ENCODE results near the gene CRYGS.
"Not testable (repeated sequence)": the region's sequence is repeated elsewhere in the genome, so short reads cannot be mapped to it uniquely, and the experiment has no call there.

The CRYGS gene

DNA sequence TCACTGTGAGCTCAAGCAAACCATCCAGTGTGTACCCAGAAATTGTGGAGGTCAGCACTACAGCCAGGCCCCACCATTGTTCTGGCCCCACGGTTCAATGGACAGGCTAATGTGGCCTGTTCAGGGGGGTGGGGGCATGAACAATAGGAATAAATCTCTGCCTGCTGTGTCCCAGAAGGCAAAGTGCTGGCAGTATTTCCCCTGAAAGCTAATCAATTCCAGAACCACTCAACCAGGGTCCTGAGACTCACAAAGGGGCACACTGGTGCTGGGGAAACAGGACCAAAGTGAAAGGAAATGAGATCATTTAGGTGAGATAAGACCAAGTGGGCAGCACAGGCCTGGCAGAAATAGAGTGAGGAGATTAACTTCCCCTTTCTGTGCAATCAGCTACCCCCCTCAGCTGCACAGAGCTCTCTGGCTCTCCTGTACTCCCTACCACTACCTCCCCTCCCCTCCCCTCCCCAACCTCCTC lies 11.5 kb downstream of the CRYGS start:
- no peaks in the 10 kb centered on the region for H3K4me1 ChIP-seq (ENCODE audit: control insufficient read depth in 1 of 2, insufficient read depth in 2 of 2, low read length in 2 of 2)
- no peak overlapping the region for H3K9ac ChIP-seq (ENCODE audit: low read depth in 1 of 2, low read length in 2 of 2)
- H3K4me3 ChIP-seq (ENCODE audit: low read depth in 1 of 2, low read length in 2 of 2) = no peak overlapping the region
- H3K27me3 ChIP-seq (ENCODE audit: control insufficient read depth in 1 of 2, insufficient read depth in 2 of 2, low read length in 2 of 2) = no peaks in the 10 kb centered on the region
- no peak overlapping the region for H3K27ac ChIP-seq (ENCODE audit: low read depth, low read length)
- H3K9me3 ChIP-seq (ENCODE audit: control insufficient read depth in 1 of 2, low read length in 2 of 2) = no peaks in the 10 kb centered on the region
- H3K36me3 ChIP-seq (ENCODE audit: control insufficient read depth in 1 of 2, insufficient read depth in 2 of 2, low read length in 2 of 2) = no peaks in the 10 kb centered on the region

DNA sequence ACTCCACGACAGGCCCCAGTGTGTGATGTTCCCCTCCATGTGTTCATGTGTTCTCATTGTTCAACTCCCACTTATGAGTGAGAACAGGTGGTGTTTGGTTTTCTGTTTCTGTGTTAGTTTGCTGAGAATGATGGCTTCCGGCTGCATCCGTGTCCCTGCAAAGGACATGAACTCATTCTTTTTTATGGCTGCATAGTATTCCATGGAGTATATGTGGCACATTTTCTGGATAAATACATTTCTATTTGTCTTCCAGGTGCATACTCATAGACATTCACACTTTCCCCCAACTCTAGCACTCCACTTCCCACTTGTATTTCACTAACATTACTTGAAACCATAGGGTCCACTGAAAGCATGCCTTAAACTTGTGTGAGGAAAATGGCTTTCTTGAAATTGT lies 12.5 kb downstream of the CRYGS start:
- not testable (repeated sequence) for H3K4me3 ChIP-seq (ENCODE audit: low read depth in 1 of 2, low read length in 2 of 2); H3K27ac ChIP-seq (ENCODE audit: low read depth, low read length); H3K9ac ChIP-seq (ENCODE audit: low read depth in 1 of 2, low read length in 2 of 2); H3K27me3 ChIP-seq (ENCODE audit: control insufficient read depth in 1 of 2, insufficient read depth in 2 of 2, low read length in 2 of 2); H3K36me3 ChIP-seq (ENCODE audit: control insufficient read depth in 1 of 2, insufficient read depth in 2 of 2, low read length in 2 of 2); H3K9me3 ChIP-seq (ENCODE audit: control insufficient read depth in 1 of 2, low read length in 2 of 2); H3K4me1 ChIP-seq (ENCODE audit: control insufficient read depth in 1 of 2, insufficient read depth in 2 of 2, low read length in 2 of 2)

DNA sequence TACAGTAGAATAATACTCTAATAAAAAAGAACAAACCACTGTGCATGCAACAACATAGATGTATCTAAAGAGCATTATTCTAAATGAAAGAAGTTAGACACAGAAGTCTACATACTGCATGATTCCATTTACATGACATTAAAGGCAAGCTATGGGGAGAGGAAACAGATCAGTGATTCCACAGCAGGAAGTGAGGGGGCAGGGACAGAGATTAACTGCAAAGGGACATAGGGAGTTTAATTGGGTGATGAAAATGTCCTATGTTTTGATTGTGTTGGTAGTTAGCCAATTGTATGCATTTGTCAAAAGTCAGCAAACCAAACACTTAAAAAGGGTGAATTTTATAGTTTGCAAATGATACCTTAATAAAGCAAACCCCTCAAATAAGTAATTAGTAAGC lies 13.8 kb downstream of the CRYGS start:
- Histone ChIP-seq H3K4me1 (ENCODE audit: control insufficient read depth in 1 of 2, insufficient read depth in 2 of 2, low read length in 2 of 2) (no peaks in the 10 kb centered on the region), H3K9ac (ENCODE audit: low read depth in 1 of 2, low read length in 2 of 2) (no peak overlapping the region), H3K27ac (ENCODE audit: low read depth, low read length) (no peak overlapping the region), H3K4me3 (ENCODE audit: low read depth in 1 of 2, low read length in 2 of 2) (no peak overlapping the region), H3K36me3 (ENCODE audit: control insufficient read depth in 1 of 2, insufficient read depth in 2 of 2, low read length in 2 of 2) (no peaks in the 10 kb centered on the region), H3K9me3 (ENCODE audit: control insufficient read depth in 1 of 2, low read length in 2 of 2) (no peaks in the 10 kb centered on the region), H3K27me3 (ENCODE audit: control insufficient read depth in 1 of 2, insufficient read depth in 2 of 2, low read length in 2 of 2) (no peaks in the 10 kb centered on the region)

DNA sequence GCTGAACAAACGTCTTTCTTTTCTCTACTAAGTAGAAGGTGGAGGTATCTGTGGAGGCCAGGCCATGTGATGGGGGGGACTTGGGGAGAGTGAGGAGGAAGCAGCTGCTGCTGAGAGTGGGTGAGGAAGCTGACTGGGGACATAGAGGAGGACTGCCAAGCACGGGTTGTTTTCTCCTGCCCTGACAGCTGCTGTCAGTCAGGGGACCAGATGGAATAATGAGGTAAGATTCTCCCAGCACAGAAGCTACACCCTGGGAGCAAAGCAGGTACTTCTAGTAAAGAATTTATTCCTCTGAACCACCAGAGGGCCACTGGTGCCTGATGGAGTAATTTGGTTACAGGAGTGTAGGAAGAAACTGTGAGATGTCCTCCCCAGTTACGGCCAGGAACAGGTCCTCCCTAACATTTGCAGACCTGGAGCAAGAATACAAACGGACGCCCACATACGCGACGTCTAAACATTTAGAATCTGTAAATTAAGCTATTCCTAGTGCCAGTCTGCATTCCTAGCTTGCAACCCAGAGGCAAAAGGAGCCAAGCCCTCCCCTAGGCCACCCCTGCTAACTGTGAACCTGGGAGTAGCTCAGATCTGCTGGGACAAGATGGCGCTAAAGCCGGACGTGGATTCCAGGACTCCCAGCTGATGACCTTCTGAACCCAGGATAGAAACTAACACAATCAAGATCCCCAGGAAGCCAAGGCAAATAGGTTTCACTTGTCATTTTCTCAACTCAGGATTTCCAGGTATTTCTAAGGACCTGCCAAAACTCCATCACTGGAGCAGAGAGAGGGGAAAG lies 14.8 kb downstream of the CRYGS start:
- H3K9ac ChIP-seq (ENCODE audit: low read depth in 1 of 2, low read length in 2 of 2) = no peak overlapping the region
- H3K9me3 ChIP-seq (ENCODE audit: control insufficient read depth in 1 of 2, low read length in 2 of 2) = no peaks in the 10 kb centered on the region
- H3K27ac ChIP-seq (ENCODE audit: low read depth, low read length) = no peak overlapping the region
- no peaks in the 10 kb centered on the region for H3K27me3 ChIP-seq (ENCODE audit: control insufficient read depth in 1 of 2, insufficient read depth in 2 of 2, low read length in 2 of 2)
- no peaks in the 10 kb centered on the region for H3K36me3 ChIP-seq (ENCODE audit: control insufficient read depth in 1 of 2, insufficient read depth in 2 of 2, low read length in 2 of 2)
- H3K4me3 ChIP-seq (ENCODE audit: low read depth in 1 of 2, low read length in 2 of 2) = no peak overlapping the region
- H3K4me1 ChIP-seq (ENCODE audit: control insufficient read depth in 1 of 2, insufficient read depth in 2 of 2, low read length in 2 of 2) = no peaks in the 10 kb centered on the region

DNA sequence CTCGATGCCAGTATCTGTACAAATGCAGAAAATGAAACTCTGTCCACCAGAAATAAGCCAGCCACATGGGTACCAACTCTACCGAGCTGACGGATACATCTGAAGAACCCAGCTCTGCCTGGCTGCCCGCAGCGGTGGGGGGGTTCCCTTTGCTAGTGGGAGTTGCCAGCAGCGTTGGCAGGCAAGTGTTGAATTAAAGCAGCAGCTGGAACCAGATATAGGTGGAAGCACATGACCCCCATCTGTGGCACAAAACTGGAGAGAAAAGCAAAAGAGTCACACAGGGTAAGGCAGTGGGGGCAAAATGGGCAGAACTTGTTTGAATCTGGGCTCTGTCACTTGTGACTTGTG lies 17.9 kb downstream of the CRYGS start:
- H3K4me1 ChIP-seq (ENCODE audit: control insufficient read depth in 1 of 2, insufficient read depth in 2 of 2, low read length in 2 of 2) = peaks cover 0 to 7% of the 10 kb centered on the region in 2 donors
- no peaks in the 10 kb centered on the region for H3K27me3 ChIP-seq (ENCODE audit: control insufficient read depth in 1 of 2, insufficient read depth in 2 of 2, low read length in 2 of 2)
- H3K27ac ChIP-seq (ENCODE audit: low read depth, low read length) = no peak overlapping the region
- H3K9me3 ChIP-seq (ENCODE audit: control insufficient read depth in 1 of 2, low read length in 2 of 2) = no peaks in the 10 kb centered on the region
- H3K9ac ChIP-seq (ENCODE audit: low read depth in 1 of 2, low read length in 2 of 2) = no peak overlapping the region
- no peaks in the 10 kb centered on the region for H3K36me3 ChIP-seq (ENCODE audit: control insufficient read depth in 1 of 2, insufficient read depth in 2 of 2, low read length in 2 of 2)
- H3K4me3 ChIP-seq (ENCODE audit: low read depth in 1 of 2, low read length in 2 of 2) = no peak overlapping the region

DNA sequence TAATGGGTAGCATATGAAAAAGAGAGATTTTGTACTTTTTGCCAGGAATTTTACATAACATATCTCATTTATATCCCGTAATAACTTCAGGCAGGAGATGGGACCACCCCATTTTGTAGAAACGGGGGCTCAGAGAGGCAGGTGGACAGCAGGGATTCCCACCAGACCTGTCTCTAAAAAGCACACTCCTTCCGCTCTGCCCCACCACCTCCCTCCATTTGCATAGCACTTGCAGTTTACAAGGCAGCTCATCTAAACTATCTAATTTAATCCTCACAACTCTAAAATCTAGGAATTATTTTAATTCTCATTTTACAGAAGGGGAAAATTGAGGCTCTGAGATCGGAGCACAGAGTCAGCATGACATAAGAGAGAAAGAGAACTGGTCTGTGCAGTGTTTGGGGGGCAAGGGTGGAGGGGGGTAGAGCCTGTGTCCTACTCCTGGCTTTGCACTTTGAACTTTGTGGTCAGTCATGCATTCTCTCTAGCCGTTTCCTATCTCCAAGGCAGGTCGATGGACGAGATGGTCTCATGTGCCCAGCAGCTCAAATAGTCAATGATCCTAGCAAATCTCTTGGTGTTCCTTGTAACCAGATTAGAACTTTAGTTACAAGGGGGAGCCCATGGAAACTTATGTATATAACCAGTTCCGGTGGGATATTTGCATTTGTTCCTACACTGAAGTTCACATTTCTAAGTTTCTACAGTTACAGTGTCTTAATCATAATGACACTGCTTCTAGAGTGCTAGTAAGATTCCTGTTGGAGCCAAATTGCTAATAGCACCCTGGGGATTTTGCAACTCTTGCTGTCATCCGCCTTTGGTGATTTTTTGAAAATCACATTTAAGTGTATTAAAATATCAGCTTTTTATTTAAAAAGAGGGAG lies 18.6 kb downstream of the CRYGS start:
- no peaks in the 10 kb centered on the region for H3K36me3 ChIP-seq (ENCODE audit: control insufficient read depth in 1 of 2, insufficient read depth in 2 of 2, low read length in 2 of 2)
- no peak overlapping the region for H3K4me3 ChIP-seq (ENCODE audit: low read depth in 1 of 2, low read length in 2 of 2)
- H3K4me1 ChIP-seq (ENCODE audit: control insufficient read depth in 1 of 2, insufficient read depth in 2 of 2, low read length in 2 of 2) = peaks cover 0 to 7% of the 10 kb centered on the region in 2 donors
- H3K9ac ChIP-seq (ENCODE audit: low read depth in 1 of 2, low read length in 2 of 2) = no peak overlapping the region
- no peaks in the 10 kb centered on the region for H3K27me3 ChIP-seq (ENCODE audit: control insufficient read depth in 1 of 2, insufficient read depth in 2 of 2, low read length in 2 of 2)
- no peak overlapping the region for H3K27ac ChIP-seq (ENCODE audit: low read depth, low read length)
- no peaks in the 10 kb centered on the region for H3K9me3 ChIP-seq (ENCODE audit: control insufficient read depth in 1 of 2, low read length in 2 of 2)

DNA sequence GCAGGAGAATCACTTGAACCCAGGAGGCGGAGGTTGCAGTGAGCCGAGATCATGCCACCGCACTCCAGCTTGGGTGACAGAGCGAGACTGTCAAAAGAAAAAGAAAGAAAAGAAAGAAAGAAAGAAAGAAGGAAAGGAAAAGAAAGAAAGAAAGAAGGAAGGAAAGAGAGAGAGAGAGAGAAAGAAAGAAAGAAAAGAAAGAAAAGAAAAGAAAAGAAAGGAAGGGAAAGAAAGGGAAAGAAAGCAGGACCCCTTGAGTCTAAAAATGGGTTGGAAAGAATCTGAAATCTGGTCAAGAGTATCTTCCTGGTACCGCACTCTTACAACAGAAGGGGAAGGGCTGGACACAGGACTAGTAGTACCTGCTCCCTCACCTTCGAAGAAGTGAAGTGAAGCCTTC lies 19.6 kb downstream of the CRYGS start:
- Histone ChIP-seq H3K4me3 (ENCODE audit: low read depth in 1 of 2, low read length in 2 of 2) (no peak overlapping the region), H3K9me3 (ENCODE audit: control insufficient read depth in 1 of 2, low read length in 2 of 2) (no peaks in the 10 kb centered on the region), H3K9ac (ENCODE audit: low read depth in 1 of 2, low read length in 2 of 2) (no peak overlapping the region), H3K4me1 (ENCODE audit: control insufficient read depth in 1 of 2, insufficient read depth in 2 of 2, low read length in 2 of 2) (peaks cover 0 to 7% of the 10 kb centered on the region in 2 donors), H3K36me3 (ENCODE audit: control insufficient read depth in 1 of 2, insufficient read depth in 2 of 2, low read length in 2 of 2) (no peaks in the 10 kb centered on the region), H3K27ac (ENCODE audit: low read depth, low read length) (no peak overlapping the region), H3K27me3 (ENCODE audit: control insufficient read depth in 1 of 2, insufficient read depth in 2 of 2, low read length in 2 of 2) (no peaks in the 10 kb centered on the region)

DNA sequence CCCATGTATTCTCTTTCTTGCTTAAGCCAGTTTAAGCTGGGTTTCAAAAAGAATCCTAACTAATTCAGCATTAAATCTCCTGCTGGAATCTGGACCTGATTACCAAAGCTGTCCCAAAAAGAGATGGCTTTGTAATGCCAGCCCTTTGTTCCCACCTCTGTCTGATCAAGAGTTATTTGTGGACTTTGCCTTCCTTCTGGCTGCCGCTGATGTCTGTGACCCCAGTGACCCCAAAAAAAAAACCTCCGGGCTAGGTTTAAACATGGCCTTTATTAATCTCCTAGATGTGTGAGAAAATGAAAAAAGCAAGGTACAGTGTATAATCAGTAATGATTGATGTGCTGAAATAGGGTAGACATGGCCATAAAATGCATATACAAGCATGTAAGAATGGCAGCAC lies 20.7 kb downstream of the CRYGS start:
- Histone ChIP-seq H3K27me3 (ENCODE audit: control insufficient read depth in 1 of 2, insufficient read depth in 2 of 2, low read length in 2 of 2) (no peaks in the 10 kb centered on the region), H3K27ac (ENCODE audit: low read depth, low read length) (no peak overlapping the region), H3K36me3 (ENCODE audit: control insufficient read depth in 1 of 2, insufficient read depth in 2 of 2, low read length in 2 of 2) (no peaks in the 10 kb centered on the region), H3K9ac (ENCODE audit: low read depth in 1 of 2, low read length in 2 of 2) (no peak overlapping the region), H3K4me1 (ENCODE audit: control insufficient read depth in 1 of 2, insufficient read depth in 2 of 2, low read length in 2 of 2) (peaks cover 0 to 7% of the 10 kb centered on the region in 2 donors), H3K4me3 (ENCODE audit: low read depth in 1 of 2, low read length in 2 of 2) (no peak overlapping the region), H3K9me3 (ENCODE audit: control insufficient read depth in 1 of 2, low read length in 2 of 2) (no peaks in the 10 kb centered on the region)

DNA sequence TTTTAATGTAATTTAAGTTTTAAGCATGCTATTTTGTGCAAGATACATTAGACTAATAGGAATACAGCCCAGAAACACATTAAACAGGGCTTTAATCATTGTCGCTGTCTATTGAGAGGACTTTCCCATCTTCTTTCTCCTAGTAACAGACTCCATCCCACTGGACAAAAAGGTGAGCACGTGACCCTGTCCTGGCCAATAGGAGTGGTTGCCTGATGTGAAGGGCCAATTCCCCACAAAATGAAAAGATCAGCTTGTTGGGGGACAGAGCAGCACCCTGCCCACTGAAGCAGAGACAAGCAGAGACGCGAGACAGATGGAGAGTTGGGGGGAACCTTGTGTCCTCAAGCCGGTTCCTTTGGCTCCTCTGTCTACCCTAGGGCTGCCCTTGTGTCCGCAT lies 21.2 kb downstream of the CRYGS start:
- Histone ChIP-seq H3K4me3 (ENCODE audit: low read depth in 1 of 2, low read length in 2 of 2) (no peak overlapping the region), H3K27me3 (ENCODE audit: control insufficient read depth in 1 of 2, insufficient read depth in 2 of 2, low read length in 2 of 2) (no peaks in the 10 kb centered on the region), H3K9me3 (ENCODE audit: control insufficient read depth in 1 of 2, low read length in 2 of 2) (no peaks in the 10 kb centered on the region), H3K27ac (ENCODE audit: low read depth, low read length) (no peak overlapping the region), H3K36me3 (ENCODE audit: control insufficient read depth in 1 of 2, insufficient read depth in 2 of 2, low read length in 2 of 2) (no peaks in the 10 kb centered on the region), H3K4me1 (ENCODE audit: control insufficient read depth in 1 of 2, insufficient read depth in 2 of 2, low read length in 2 of 2) (peaks cover 0 to 7% of the 10 kb centered on the region in 2 donors), H3K9ac (ENCODE audit: low read depth in 1 of 2, low read length in 2 of 2) (no peak overlapping the region)
